Keratinocyte (primary cell): ENCODE data around the gene CD33. TPM values are rescaled to one million over a fixed set of nuclear protein-coding genes. Genes with fewer than 3 reads are reported as not detected.

Source experiments
- DNase-seq: peaks from one replicate; pipeline ENCODE4 v3.0.0-alpha.2; 2011; ENCODE audit warnings: low read depth, missing footprints, low spot score
- FAIRE-seq: peaks from 2 replicates; lab custom pipeline; 2011; peaks lifted over from hg19 to GRCh38; lab: Jason Lieb, UNC
- H2AFZ ChIP-seq: 2 replicates; pipeline ENCODE4 v1.6.0; 2012; ENCODE audit warnings: low read length, control low read depth, inconsistent platforms; ENCODE audit not compliant: control insufficient read depth
- H3K27ac ChIP-seq: 2 replicates; pipeline ENCODE4 v1.5.1; 2011; ENCODE audit warnings: low read length; ENCODE audit not compliant: control insufficient read depth, insufficient read depth
- H3K27me3 ChIP-seq: 3 replicates; pipeline ENCODE4 v1.6.0; 2011; ENCODE audit warnings: low read length; ENCODE audit not compliant: control insufficient read depth, insufficient read depth; ENCODE audit errors: extremely low read depth
- H3K36me3 ChIP-seq, 2 experiments: 2 replicates in 1 of 2; 3 replicates in 1 of 2; pipeline ENCODE4 v1.5.1; 2011; ENCODE audit warnings: low read length in 2 of 2, mild to moderate bottlenecking in 1 of 2; ENCODE audit not compliant: control insufficient read depth in 2 of 2, insufficient read depth in 2 of 2; ENCODE audit errors: extremely low read depth in 1 of 2
- H3K4me1 ChIP-seq: 3 replicates; pipeline ENCODE4 v1.5.1; 2011; ENCODE audit warnings: low read length; ENCODE audit not compliant: control insufficient read depth, insufficient read depth; ENCODE audit errors: extremely low read depth
- H3K4me2 ChIP-seq: 3 replicates; pipeline ENCODE4 v1.6.0; 2011; ENCODE audit warnings: low read depth, low read length; ENCODE audit not compliant: control insufficient read depth, insufficient read depth; ENCODE audit errors: extremely low read depth
- H3K4me3 ChIP-seq, 3 experiments: fragments of 200-600 bp in 1 of 3; sonication (generic) in 1 of 3; 2 replicates in 2 of 3; 3 replicates in 1 of 3; pipeline ENCODE4 v1.5.1; 2011 to 2016; ENCODE audit warnings: low read length in 3 of 3, mild to moderate bottlenecking in 3 of 3, control low read depth in 2 of 3, inconsistent platforms in 1 of 3, low read depth in 1 of 3, mixed read lengths in 1 of 3, mixed run types in 1 of 3, moderate library complexity in 1 of 3; ENCODE audit not compliant: control insufficient read depth in 2 of 3, insufficient read depth in 2 of 3; ENCODE audit errors: extremely low read depth in 1 of 3
- H3K79me2 ChIP-seq: 2 replicates; pipeline ENCODE4 v1.6.0; 2012; ENCODE audit warnings: low read length; ENCODE audit not compliant: control insufficient read depth, insufficient read depth
- H3K9ac ChIP-seq: 3 replicates; pipeline ENCODE4 v1.6.0; 2011; ENCODE audit warnings: low read length; ENCODE audit not compliant: control insufficient read depth, insufficient read depth; ENCODE audit errors: extremely low read depth
- H3K9me1 ChIP-seq: 3 replicates; pipeline ENCODE4 v1.6.0; 2011; ENCODE audit warnings: low read length; ENCODE audit not compliant: control insufficient read depth, insufficient read depth; ENCODE audit errors: extremely low read depth
- H3K9me3 ChIP-seq: 2 replicates; pipeline ENCODE4 v1.5.1; 2012; ENCODE audit warnings: low read depth, low read length; ENCODE audit not compliant: control insufficient read depth
- H4K20me1 ChIP-seq: 3 replicates; pipeline ENCODE4 v1.6.0; 2011; ENCODE audit warnings: low read length; ENCODE audit not compliant: control insufficient read depth, insufficient read depth; ENCODE audit errors: extremely low read depth
- EZH2 ChIP-seq: IDR thresholded peaks from one replicate; pipeline ENCODE4 v1.6.1; 2012; ENCODE audit warnings: inconsistent platforms, mild to moderate bottlenecking, low read length, moderate library complexity
- dilution Hi-C: fragments of 300-500 bp; cut with MboI; formaldehyde crosslinking; loops from one replicate; pipeline ENCODE4 v1.7.0; 2020; ENCODE audit warnings: low sequenced_read_pairs; ENCODE audit not compliant: extremely low pct_ligation_motif_present
- polyA plus RNA-seq, 5 experiments: library from polyadenylated mRNA; depleted of rRNA in 3 of 5; stranded (reverse) in 3 of 5; stranded (forward) in 1 of 5; unstranded in 1 of 5; fragments of >200 nt; gene quantifications; 1 replicate in 1 of 5; 2 replicates in 3 of 5; 3 replicates in 1 of 5; pipeline versions ENCODE4 v1.2.1 to v1.2.3, GENCODE V29; 2011 to 2012; ENCODE audit warnings: missing spikeins in 2 of 5, low read depth in 1 of 5, low replicate concordance in 1 of 5
- TF ChIP-seq, protein P1 (sequence below), 3 experiments: IDR thresholded peaks in 1 of 3; conservative IDR thresholded peaks in 1 of 3; optimal IDR thresholded peaks in 1 of 3; 2 replicates in 2 of 3; 3 replicates in 1 of 3; pipeline versions ENCODE3 to v1.5.1; 2011; ENCODE audit warnings: low read length in 3 of 3, mild to moderate bottlenecking in 3 of 3, moderate library complexity in 2 of 3, control low read depth in 1 of 3, inconsistent platforms in 1 of 3; ENCODE audit not compliant: insufficient read depth in 2 of 3; ENCODE audit errors: extremely low read depth in 1 of 3

Gene CD33
- polyA plus RNA-seq, 1 donor (not counting 4 experiments of a cell fraction or from before 2014, with no cell fraction given): 0.16 TPM

DNA sequence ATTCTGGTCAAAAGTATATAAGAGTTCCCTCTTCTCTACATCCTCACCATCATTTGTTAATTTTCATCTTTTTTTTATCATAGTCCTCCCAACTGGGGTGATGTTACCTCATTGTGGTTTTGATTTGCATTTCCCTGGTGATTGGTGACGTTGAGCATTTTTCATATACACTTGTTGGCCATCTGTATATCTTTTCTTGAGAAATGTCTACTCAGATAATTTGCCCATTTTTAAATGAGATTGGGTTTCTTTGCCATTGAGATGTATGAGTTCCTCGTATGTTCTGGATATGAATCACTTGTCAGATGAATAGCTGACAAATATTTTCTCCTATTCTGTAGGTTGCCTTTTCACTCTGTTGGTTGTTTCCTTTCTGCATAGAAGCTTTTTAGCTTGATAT lies 2.4 kb downstream of the CD33 start:
- Histone ChIP-seq H3K27ac (no peak overlapping the region), H3K4me1 (no peaks in the 10 kb centered on the region), H2AFZ (no peak overlapping the region), H3K27me3 (no peaks in the 10 kb centered on the region), H3K9me1 (no peaks in the 10 kb centered on the region), H3K4me3 (no peak overlapping the region), H4K20me1 (no peaks in the 10 kb centered on the region), H3K9me3 (no peaks in the 10 kb centered on the region), H3K9ac (no peak overlapping the region), H3K79me2 (no peaks in the 10 kb centered on the region), H3K4me2 (no peak overlapping the region), H3K36me3 (no peaks in the 10 kb centered on the region)
- FAIRE-seq: no peak
- TF ChIP-seq, protein P1, sequence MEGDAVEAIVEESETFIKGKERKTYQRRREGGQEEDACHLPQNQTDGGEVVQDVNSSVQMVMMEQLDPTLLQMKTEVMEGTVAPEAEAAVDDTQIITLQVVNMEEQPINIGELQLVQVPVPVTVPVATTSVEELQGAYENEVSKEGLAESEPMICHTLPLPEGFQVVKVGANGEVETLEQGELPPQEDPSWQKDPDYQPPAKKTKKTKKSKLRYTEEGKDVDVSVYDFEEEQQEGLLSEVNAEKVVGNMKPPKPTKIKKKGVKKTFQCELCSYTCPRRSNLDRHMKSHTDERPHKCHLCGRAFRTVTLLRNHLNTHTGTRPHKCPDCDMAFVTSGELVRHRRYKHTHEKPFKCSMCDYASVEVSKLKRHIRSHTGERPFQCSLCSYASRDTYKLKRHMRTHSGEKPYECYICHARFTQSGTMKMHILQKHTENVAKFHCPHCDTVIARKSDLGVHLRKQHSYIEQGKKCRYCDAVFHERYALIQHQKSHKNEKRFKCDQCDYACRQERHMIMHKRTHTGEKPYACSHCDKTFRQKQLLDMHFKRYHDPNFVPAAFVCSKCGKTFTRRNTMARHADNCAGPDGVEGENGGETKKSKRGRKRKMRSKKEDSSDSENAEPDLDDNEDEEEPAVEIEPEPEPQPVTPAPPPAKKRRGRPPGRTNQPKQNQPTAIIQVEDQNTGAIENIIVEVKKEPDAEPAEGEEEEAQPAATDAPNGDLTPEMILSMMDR (optimal IDR thresholded peaks at IDR 0.05 in 1 of 3, IDR thresholded peaks at IDR 0.05 in 1 of 3, conservative IDR thresholded peaks at IDR 0.05 in 1 of 3; ENCODE audit: extremely low read depth in 1 of 3, insufficient read depth in 2 of 3, low read length in 3 of 3): no peak
- TF ChIP-seq EZH2: no peak
- no peak for DNase-seq
- dilution Hi-C loops: no loop called here

DNA sequence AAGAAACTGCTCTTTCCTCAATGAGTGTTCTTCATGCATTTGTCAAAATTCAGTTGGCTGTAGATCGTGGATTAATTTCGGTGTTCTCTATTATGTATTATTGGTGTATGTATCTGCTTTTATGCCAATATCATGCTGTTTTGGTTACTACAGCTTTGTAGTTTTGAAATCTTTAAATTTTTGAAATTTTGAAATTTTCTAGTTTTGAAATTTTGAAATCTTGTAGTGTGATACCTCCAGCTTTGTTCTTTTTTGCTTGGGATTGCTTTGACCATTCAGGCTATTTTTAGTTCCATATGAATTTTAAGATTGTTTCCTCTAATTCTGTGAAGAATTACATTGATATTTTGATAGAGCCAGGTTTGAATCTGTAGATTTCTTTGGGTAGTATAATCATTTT lies 3.1 kb downstream of the CD33 start:
- Histone ChIP-seq H3K27ac (no peak overlapping the region), H4K20me1 (no peaks in the 10 kb centered on the region), H3K9me3 (no peaks in the 10 kb centered on the region), H3K9me1 (no peaks in the 10 kb centered on the region), H3K27me3 (no peaks in the 10 kb centered on the region), H3K9ac (no peak overlapping the region), H3K79me2 (no peaks in the 10 kb centered on the region), H3K36me3 (no peaks in the 10 kb centered on the region), H3K4me1 (no peaks in the 10 kb centered on the region), H3K4me2 (no peak overlapping the region), H2AFZ (no peak overlapping the region), H3K4me3 (no peak overlapping the region)
- dilution Hi-C loops: no loop called here
- TF ChIP-seq, protein P1 (optimal IDR thresholded peaks at IDR 0.05 in 1 of 3, IDR thresholded peaks at IDR 0.05 in 1 of 3, conservative IDR thresholded peaks at IDR 0.05 in 1 of 3; ENCODE audit: extremely low read depth in 1 of 3, insufficient read depth in 2 of 3, low read length in 3 of 3): no peak
- TF ChIP-seq EZH2: no peak
- no peak for DNase-seq
- FAIRE-seq: no peak
